ENCODE data around the gene HBZ.
"Not testable (repeated sequence)": the region's sequence is repeated elsewhere in the genome, so short reads cannot be mapped to it uniquely, and the experiment has no call there.

DNA sequence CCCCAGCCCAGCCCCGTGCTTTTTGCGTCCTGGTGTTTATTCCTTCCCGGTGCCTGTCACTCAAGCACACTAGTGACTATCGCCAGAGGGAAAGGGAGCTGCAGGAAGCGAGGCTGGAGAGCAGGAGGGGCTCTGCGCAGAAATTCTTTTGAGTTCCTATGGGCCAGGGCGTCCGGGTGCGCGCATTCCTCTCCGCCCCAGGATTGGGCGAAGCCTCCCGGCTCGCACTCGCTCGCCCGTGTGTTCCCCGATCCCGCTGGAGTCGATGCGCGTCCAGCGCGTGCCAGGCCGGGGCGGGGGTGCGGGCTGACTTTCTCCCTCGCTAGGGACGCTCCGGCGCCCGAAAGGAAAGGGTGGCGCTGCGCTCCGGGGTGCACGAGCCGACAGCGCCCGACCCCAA lies 23.6 kb downstream of the HBZ start:
- TF ChIP-seq EZH2 (IDR thresholded peaks at IDR 0.05); SRF (IDR thresholded peaks at IDR 0.05; ENCODE audit: low read depth); CEBPB (IDR thresholded peaks at IDR 0.05; ENCODE audit: low read depth); POLR2A (IDR thresholded peaks at IDR 0.05; ENCODE audit: borderline replicate concordance, extremely low read depth, insufficient read depth, insufficient read length); FOSL1 (IDR thresholded peaks at IDR 0.05; ENCODE audit: low read depth); JUND (IDR thresholded peaks at IDR 0.05); ZNF274 (IDR thresholded peaks at IDR 0.05; ENCODE audit: low read depth, low read length); TCF7L2 (IDR thresholded peaks at IDR 0.05; ENCODE audit: borderline replicate concordance, extremely low read depth, insufficient read depth, insufficient read length): not testable (repeated sequence)
- TF ChIP-seq, protein P1, sequence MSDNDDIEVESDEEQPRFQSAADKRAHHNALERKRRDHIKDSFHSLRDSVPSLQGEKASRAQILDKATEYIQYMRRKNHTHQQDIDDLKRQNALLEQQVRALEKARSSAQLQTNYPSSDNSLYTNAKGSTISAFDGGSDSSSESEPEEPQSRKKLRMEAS (IDR thresholded peaks at IDR 0.05) = not testable (repeated sequence)
- TF ChIP-seq, protein P2, sequence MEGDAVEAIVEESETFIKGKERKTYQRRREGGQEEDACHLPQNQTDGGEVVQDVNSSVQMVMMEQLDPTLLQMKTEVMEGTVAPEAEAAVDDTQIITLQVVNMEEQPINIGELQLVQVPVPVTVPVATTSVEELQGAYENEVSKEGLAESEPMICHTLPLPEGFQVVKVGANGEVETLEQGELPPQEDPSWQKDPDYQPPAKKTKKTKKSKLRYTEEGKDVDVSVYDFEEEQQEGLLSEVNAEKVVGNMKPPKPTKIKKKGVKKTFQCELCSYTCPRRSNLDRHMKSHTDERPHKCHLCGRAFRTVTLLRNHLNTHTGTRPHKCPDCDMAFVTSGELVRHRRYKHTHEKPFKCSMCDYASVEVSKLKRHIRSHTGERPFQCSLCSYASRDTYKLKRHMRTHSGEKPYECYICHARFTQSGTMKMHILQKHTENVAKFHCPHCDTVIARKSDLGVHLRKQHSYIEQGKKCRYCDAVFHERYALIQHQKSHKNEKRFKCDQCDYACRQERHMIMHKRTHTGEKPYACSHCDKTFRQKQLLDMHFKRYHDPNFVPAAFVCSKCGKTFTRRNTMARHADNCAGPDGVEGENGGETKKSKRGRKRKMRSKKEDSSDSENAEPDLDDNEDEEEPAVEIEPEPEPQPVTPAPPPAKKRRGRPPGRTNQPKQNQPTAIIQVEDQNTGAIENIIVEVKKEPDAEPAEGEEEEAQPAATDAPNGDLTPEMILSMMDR (IDR thresholded peaks at IDR 0.05 in 2 of 3, conservative IDR thresholded peaks at IDR 0.05 in 1 of 3; ENCODE audit: borderline replicate concordance in 1 of 3, insufficient read depth in 1 of 3, low read depth in 2 of 3, low read length in 2 of 3) = not testable (repeated sequence)
- TF ChIP-seq, protein P3, sequence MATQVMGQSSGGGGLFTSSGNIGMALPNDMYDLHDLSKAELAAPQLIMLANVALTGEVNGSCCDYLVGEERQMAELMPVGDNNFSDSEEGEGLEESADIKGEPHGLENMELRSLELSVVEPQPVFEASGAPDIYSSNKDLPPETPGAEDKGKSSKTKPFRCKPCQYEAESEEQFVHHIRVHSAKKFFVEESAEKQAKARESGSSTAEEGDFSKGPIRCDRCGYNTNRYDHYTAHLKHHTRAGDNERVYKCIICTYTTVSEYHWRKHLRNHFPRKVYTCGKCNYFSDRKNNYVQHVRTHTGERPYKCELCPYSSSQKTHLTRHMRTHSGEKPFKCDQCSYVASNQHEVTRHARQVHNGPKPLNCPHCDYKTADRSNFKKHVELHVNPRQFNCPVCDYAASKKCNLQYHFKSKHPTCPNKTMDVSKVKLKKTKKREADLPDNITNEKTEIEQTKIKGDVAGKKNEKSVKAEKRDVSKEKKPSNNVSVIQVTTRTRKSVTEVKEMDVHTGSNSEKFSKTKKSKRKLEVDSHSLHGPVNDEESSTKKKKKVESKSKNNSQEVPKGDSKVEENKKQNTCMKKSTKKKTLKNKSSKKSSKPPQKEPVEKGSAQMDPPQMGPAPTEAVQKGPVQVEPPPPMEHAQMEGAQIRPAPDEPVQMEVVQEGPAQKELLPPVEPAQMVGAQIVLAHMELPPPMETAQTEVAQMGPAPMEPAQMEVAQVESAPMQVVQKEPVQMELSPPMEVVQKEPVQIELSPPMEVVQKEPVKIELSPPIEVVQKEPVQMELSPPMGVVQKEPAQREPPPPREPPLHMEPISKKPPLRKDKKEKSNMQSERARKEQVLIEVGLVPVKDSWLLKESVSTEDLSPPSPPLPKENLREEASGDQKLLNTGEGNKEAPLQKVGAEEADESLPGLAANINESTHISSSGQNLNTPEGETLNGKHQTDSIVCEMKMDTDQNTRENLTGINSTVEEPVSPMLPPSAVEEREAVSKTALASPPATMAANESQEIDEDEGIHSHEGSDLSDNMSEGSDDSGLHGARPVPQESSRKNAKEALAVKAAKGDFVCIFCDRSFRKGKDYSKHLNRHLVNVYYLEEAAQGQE (IDR thresholded peaks at IDR 0.05; ENCODE audit: low read depth) = not testable (repeated sequence)

Data from HCT116 (cell line).